HTR-8/SVneo (cell line): Measurements from ENCODE around the gene LAMA4.

Experiments used
- DNase-seq: peaks from one replicate; pipeline ENCODE4 v3.0.0; 2011; ENCODE audit warnings: low spot score, mixed read lengths; ENCODE audit not compliant: insufficient read length
- FAIRE-seq: peaks from 2 replicates; lab custom pipeline; 2011; peaks lifted over from hg19 to GRCh38; lab: Jason Lieb, UNC

LAMA4 gene

DNA sequence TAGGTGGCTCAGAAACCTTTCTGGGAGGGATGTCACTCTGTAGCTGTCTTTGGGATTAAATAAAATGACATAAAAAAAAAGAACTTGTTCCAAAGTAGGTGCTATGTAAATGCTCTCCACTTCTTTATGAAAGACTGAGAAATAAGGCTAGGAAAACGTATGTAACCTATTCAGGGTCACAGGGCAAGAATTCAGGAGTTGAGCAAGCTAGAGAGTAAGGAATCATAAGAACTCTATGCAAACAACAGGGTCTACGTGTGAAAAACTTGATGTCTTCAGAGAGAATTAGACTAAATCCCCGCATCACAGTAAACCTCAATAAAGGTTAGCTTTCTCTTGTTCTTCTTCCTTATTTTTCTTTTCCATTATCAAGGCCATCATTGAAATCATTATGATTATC is 59.2 kb downstream of the LAMA4 start:
- FAIRE-seq (no peak), DNase-seq (no peak)

DNA sequence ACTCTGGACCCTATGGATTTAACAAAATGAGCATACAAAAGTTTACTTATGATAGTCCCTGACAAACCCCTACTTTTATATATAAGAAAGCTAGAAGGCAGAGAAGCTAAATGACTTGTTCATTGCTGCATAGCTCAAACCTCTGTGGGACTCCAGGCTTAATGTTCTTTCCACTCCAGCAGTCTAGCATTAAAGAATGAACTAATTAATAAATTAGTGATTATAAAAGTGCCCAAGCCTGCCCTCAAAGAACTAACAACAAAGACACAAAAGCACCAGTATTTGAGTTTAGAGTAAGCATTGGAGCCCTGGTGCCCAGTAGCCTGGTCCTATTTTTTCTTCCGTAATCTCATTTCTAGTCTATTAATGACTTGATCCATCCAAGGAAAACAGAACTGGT is 59.9 kb downstream of the LAMA4 start:
- DNase-seq (no peak), FAIRE-seq (no peak)

DNA sequence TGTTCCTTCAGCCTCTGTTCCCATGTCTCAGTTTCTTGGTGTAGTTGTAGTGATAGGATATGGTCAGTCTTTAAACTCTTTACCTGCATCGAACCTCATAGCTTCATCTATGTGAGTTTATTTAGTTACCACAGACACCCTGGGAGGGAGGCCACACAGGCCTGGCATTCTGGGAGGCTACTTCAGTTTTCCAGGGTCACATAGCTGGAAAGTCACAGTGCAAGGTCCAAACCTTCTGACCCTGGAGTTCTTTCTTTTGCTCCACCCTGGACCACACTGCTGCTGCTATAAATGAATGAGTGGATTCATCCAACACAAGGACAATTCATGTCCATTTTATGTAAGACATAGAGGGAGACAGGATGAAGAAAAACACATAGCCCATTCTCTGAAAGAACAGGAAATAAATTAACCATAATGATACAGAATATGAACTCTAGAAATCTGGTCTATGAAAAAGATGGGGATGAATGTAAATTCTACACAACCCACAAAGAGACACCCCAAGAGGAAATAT is 60.8 kb downstream of the LAMA4 start:
- DNase-seq (no peak), FAIRE-seq (no peak)

DNA sequence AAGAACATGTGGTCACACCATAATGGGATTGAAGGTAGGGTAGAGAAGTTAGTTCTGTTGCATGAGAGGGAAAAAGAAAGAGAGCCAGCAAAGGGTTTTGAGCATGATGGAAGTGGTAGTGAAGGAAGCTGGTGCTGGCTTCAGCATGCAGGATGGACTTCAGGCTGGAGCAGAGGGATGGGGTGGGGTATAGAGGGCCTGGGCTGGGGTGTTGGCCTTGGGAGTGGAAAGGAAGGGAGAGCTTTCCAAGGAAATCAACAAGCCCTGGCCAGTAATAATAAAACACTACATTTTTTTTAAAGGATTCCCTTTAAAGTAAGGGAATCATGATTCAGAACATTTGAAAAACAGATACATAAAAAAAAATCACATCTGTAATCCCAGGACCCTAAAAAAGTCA is 61.2 kb downstream of the LAMA4 start:
- DNase-seq (no peak), FAIRE-seq (no peak)

DNA sequence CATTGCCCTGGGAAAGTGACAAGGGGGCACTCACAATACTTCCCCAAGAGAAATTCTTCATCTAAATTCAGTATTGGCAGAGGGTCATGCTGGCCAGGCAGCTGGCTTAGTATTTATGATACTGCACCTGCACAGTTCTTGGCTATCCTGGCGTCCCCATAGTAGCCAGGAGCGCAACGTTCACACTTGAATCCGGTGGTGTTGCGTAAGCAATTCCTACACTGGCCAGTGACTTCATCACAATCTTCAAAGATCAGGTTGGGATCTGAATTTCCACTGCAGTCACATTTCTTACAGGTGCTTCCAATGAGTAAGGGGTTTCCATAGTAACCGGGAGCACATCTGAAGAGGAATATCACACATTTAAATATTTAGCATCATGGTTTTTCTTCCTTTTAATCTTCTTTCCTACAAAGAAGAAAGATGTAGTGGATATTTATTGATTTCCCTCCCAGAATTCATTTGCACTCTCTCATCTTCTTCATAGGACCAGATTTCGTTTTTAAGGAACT is 62.8 kb downstream of the LAMA4 start:
- no peak for FAIRE-seq

DNA sequence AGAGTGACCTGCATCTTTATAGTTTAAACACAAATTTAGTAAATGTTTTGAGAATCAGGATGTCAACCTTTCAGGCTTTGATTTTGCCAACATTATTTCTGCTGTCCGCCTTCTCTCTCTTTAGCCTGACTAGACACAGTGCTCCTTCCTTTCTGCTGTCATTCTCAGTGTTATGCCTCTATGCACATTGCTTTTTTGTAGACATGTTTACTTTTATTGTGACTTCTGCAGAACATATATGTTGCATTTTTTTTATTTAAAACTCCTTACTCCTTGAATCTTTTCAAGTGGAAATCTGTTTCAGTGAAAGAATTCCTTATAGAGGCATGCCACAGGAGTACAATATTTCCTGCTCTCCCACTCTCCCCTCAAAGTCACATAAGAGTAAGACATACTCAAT is 64.2 kb downstream of the LAMA4 start:
- DNase-seq = no peak
- no peak for FAIRE-seq

More for the DNA sequence above, 62.8 kb downstream of the LAMA4 start:
- DNase-seq = no peak

DNA sequence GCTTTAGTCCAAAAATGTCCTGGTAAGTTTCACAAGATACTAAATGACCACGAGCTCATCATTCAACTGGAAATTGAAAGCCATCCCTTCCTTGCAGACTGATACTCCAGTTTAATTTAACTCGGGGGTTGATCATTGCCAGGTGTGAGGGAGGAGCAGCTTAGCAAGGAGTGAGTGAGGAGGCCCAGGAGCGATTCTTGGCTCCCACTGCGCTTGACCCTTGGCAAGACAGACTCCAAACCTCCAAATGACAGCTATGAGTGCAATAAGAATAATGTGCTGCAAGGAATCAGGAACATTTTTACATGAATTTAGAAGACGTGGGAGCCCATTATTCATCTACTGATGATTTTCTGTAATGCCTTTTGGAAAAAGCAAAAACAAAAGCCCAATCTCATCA is 64.9 kb downstream of the LAMA4 start:
- FAIRE-seq (no peak), DNase-seq (no peak)

DNA sequence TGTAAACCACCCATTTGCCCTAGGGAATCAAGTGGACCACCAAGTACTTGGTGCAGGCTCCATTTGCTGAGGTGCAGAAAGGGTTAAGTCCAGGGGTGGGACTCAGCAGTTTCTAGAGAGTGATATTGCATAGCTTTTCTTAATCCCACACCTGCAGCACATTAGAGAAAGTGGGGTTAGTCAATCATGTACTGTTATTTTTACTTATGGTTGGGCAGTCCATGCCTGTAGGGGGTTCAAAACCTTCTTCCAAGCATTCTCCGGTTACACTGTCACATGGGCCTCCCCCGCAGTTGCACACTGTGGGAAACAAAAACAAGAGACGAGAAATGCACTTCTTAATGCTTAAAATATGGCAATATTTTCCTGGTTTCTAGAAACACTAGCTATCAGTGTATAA is 65.5 kb downstream of the LAMA4 start:
- FAIRE-seq (no peak), DNase-seq (no peak)

DNA sequence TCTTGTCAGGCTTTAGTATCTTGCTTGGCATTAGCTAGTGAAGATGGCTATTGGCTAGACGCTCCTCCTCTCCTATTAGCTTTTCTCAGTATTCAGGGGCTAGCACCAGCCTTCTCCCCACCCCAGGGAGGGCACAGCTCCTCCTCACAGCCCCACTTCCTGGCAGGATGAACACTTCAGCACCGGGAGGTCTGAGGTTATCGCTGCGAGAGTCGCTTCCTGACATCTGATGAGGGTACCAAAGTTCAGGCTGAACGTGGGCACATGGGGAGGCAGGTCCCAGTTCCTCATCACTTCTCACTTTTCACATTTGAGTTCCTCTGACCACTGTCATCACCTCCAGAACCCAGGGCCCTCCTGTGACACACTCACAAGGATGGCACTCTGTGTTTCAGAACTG is 66.6 kb downstream of the LAMA4 start:
- FAIRE-seq = no peak

DNA sequence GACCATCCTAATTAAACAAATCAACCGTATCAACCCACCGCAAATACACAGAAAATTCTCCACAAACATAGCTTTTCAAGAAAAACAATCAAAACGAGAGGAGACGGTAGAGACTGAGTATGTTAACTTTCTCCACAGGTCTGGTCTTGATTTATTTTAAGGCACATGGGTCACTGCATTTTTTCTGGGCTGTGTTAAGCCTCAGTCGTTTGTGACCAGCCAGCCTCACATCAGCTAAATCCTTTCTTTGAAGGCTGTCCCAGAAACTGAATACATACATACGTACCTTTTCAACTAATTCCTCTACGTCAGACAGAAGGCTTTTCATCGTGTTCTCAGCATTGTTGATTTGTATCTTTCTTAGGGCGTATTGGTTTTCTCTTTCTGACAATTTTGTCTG is 69.4 kb downstream of the LAMA4 start:
- no peak for DNase-seq
- FAIRE-seq = no peak

More for the DNA sequence above, 66.6 kb downstream of the LAMA4 start:
- DNase-seq = no peak

DNA sequence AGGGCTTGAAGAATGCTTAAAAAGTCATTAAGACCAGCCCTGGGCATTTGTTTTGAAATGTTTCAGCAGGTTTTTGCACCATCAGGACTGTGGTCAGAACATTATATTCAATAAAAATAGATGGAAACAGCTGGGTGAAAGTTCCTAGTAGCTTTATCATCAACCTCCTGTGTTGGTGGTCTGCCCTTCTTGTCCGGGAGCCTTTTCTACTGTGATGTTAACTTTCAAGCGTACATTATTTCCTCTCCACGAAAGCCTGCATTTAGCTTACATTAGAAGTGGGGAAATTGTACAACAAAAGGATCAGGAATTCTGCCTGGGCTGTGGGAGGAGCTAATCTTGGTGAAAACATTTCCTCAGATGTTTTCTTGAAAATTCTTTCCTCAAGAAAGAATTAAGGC is 71.1 kb downstream of the LAMA4 start:
- no peak for DNase-seq
- FAIRE-seq = no peak

DNA sequence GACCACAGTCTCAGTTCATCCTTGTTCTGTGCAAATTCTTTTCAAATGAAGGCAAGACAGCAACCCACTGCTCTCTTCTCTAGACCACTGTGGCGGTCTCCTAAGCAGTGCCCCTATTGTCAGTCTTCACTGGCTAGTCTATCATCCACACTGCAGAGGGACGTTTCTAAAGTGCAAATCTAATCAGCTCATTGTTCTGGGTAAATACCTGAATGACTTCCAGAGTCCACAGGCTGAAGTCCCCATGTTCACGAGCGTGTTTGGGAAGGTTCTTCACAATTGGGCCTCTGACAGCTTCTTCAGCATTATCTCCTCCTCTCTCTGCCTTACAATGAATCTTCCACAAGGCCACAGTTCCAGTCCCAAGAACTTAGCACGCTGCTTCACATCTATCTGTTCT is 73.2 kb downstream of the LAMA4 start:
- no peak for DNase-seq
- FAIRE-seq = no peak

DNA sequence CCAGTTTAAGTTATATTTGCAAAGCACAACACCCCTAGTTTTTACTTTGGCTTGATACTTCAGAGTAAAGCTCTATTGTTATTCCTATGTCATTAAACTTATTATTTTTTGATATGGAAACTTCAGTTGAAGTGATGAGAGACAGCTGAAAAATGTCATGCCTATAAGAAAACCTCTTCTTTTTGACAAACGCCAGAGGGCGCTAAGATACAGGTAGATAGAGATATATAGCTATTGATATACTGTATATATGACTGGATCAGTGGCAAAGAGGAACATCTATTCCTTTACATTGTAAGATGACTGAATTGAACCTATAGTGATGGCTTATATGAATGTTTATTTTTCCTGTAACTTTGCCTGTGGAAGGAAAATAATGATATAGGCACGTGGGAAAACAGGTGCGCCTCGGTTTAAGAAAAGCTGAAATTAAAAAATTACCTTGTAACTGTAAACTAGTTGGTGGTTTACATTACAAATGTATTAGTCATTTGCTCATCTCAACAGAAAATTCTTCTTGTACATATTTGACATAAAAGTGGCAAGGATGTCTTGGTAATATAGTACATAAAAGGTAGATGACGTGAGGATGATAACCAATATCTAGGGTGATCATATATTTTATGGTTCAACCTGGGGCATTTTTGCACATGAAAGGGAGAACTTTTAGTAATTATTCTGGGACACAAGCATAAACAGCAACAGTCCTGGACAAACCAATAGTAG is 74.1 kb downstream of the LAMA4 start:
- DNase-seq (peak; percentile 45), FAIRE-seq (peak; percentile 48)

DNA sequence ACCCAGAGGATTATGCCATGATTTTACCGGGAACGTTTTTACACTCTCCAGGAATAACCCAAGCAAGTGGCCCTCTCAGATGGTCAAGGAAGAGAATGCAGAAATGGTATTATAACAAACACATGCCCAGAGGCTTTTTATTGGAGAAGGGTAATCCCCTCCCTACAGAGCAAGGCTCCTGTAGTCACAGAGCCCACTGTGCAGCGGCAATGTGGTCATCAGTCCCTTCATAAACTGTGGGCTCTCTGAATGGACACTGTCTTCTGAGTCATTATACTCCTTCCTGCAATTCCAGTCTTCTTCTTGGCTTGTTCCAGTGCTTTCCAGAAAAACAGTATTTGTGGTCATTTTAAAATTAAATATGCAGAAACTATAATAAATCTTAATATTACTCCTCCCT is 74.7 kb downstream of the LAMA4 start:
- DNase-seq (no peak), FAIRE-seq (no peak)

DNA sequence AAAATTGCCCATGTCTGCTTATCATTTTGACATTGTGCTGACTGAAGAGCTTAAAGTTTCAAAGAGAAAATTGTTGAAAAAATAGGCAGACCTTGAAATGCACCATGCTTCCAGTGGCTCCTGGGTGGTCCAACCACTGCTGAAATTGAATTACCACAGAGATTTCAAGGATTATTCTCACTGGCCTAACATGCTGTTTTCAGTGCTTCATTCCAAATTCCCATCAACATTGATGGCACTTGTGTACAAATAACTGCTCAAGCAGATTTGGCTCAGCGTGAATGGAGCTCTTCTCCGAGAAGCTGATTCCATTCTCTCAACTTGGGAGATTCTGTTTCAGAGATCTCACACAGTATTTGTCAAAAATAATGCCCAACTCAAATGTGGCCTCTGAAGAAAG is 75.5 kb downstream of the LAMA4 start:
- FAIRE-seq = no peak
- DNase-seq = no peak

DNA sequence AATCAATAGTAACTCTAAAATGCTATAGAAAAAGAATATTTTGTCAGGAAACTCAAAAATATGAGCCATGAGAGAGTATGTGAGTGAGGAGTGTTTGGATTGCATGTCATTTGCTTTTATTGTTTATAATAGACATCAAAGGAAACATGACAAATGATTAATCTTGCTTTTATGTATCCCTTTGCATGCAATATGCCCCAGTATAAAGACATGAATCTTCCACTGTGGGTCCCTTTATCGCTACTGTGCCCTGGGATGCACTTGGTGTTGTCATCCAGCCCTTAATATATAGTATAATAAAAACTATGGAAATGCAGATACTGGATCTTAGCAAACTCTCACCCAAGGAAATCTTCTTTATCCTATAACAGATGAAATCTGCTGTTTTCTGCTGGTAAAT is 77.3 kb downstream of the LAMA4 start:
- FAIRE-seq (no peak), DNase-seq (no peak)

DNA sequence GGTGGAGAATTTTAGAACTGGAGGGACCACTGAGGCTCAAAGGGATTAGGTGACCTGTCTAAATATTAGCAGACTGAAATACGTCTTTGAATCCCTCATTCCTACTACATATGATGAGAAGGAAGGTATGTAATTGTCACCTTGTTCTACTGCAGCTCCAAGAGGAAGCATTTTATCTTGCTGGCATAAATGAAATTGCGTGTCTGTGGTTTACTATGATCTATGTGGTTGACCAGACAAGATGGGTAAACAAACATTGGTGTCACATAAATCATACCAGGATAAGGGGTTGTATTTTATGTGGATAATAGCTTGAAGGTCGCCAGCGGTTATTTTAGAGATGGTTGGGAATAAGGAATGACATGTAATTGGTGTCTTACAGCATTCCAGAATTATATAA is 78.2 kb downstream of the LAMA4 start:
- FAIRE-seq (peak; percentile 52), DNase-seq (no peak)

DNA sequence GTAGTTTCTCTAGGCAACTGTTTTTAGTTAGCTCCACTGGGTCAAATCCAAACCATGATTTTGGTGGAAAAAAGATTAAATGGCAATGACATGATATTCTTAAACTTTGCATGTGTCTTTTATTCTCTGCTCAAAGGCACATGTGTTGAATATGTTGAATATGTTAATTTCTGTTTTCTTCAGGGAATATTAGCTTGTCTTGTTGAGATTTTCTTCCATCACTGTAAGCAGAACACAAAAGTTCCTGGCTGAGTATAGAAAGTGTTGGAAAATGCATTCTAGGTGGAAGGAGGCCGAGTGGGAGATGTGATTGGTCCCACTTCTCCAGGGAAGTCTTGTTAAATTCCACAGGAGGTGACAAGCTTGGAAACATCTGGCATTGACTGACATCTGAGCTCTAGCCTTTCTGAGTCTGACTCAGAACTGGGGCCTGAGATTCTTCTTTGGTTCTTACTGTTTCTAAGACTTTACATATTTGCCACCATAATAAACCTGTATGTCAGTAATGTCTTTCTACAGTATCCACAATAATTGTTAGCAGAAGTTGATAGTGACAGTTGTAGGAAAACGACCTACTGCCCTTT is 81.1 kb downstream of the LAMA4 start:
- DNase-seq (no peak), FAIRE-seq (no peak)

DNA sequence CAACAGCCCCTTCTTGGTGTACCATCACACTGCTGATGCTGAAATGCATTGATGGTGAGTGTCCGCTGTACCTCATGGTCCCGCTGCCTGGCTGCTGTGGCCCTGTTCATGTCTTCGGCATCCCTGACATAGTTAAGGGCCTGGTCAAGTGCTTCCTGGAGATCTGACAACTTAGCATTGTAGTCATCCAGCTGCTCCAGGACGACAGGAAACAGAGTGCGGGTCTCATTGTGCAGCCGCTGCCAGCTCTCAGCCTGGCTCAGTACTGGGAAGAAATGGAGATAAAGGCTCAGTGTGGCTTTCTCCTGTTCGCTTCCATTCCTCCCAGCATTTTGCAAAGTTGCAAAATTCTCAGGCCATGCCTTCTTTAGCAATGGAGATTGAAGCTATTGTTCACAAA is 81.8 kb downstream of the LAMA4 start:
- no peak for FAIRE-seq
- DNase-seq = no peak

DNA sequence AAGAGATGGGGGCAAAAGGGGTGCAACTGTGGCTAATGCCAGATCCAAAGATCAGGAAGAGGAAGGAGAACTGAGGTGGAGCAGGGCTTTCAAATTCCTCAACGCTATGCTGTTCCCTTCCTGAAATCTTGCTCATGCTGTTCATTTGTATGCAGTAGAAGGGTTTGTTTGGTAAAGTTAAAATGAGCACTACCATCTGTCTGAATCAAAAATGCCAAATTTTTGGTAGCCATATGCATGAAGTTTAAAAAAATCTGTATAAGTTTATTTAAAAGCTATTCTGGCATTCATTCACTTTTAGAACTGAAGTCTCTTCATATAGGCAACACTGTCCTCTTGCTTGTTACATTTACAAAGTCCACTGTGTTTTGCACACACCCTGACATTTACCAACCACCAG is 84.8 kb downstream of the LAMA4 start:
- DNase-seq = no peak
- FAIRE-seq = no peak

DNA sequence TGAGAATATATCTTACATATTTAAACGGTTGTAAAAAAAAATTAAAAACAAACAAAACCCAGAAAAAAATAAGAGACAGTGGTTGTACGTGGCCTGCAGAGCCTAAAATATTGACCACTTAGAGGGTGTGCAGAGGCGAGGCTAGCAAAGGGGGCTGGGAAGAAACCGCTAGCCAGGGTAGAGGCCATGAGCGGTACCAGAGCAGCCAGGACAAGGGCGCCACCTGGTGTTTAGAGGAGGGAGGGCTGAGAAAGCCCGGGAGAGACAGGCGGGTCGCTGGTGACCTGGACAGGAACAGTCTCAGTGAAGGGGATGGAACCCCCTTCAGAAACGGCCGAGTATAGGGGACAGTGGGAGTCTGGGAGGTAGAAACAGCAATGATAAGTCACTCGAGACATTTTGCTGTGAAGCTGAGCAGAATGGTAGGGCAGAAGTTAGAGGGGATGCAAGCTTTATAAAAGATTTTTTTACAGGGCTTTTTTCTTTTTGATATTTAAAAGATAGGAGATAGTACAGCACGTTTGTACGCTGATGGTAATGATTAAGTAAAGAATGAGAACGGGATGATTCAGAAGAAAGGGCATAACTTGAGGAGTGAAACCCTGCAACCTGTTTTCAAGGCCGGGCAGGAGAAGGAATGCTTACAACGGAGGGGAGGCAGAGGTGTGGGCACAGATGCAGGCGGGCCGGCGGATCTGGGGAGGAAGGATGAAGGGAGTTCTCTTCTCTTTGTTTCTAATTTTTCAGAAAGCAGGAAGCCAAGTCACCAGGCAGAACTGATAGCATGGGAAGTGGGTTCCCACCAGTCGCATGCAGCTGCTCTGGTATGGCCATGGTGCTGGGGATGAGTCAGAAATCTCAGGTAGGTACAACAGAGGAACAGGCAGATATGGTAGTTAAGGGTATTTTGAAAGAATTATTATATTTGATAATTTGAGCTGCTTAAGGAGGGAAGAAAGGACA is 90.8 kb downstream of the LAMA4 start:
- FAIRE-seq (peak; percentile 40), DNase-seq (peak; percentile 82)
